ENCODE results near the gene NAPA.
A peak's percentile ranks its signal among the peaks of the same experiment; 100 is the strongest.

NAPA gene

DNA sequence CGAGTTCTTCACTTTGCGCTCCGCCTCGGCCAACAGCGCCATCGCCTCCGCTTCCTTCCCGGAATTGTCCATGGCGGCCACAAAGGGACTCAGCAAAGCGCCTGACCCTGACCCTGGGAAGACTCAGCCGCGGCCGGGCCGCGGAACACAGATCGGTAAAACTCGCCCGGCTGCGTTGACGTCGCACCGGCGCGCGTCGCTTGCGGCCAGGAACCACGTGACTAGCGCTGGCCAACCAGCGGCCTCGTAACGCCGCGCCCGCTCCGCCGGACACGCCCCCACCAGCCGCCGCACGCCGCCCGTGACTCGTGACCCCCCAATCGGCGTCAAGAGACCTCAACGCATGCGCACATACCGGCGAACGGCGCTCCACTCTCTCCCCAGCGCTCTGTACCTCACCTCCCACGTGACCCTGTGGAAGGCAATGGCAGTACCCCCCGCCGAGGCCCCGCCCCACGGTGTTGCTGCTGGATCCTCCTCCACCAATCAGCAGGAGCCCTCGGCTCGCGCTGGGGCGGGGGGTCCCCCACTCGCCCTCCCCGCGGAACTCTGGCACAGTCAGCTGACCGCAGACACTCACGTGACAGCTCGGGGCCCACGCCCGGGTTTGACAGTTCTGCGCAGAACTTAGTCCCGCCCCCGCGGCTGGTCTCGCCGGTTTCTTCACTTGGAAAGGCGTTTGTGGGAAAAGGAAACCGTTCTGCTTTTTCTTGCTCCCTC is at the start of gene NAPA:
Gene NAPA, minus strand, starts transcription at position 195 of the 720 bp plus-strand sequence. Its CDS starts 123 bp downstream, at position 72.
- DNase-seq (ENCODE audit: low read depth in 3 of 3, low spot score in 1 of 3) = peak; percentile 100

DNA sequence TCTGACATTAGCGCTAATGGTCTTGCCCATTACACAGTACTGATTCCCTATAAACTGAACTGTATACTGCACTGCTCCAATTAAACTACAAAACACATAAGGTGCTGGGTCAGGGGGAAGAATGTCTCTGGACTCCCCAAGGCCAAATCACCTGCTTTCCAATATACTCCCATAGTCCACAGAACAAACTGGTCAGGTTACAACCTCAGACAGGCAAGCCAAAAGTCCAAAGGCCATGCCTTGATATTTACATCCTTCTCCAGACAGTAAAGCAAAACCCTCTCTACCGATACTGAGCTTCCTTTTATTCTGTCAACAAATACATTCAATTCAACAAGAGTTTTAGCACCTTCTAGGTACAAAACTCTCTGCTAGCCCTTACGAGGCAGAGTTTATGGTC is 49.2 kb upstream of the NAPA start:
- DNase-seq (ENCODE audit: low read depth in 3 of 3, low spot score in 1 of 3) = no peak

DNA sequence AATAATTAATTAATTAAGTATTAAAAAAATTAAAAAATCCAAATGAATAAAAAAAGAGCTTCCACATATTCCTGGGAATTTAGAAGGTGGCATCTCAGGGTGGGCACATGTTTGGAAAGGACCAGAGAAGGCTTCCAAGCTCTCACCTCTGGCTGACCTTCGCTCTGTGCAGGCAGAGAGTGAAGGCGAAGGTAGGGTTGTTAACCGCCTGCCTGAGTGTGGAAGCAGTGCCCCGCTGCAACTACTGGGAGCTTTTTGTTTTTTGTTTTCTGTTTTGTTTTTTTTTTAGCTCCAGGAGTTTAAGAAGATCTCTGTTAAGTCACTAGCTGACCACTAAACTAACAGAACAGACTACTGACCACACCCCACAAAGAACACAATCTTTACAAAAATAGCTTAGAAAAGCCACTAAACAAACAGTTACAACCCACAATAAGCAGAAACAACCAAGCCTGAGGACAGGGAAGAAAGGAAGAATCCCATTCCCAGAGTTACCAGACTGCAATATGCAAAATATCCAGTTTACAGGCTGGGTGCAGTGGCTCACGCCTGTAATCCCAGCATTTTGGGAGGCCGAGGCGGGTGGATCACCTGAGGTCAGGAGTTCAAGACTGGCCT is 46.7 kb upstream of the NAPA start:
- no peak for DNase-seq (ENCODE audit: low read depth in 3 of 3, low spot score in 1 of 3)

DNA sequence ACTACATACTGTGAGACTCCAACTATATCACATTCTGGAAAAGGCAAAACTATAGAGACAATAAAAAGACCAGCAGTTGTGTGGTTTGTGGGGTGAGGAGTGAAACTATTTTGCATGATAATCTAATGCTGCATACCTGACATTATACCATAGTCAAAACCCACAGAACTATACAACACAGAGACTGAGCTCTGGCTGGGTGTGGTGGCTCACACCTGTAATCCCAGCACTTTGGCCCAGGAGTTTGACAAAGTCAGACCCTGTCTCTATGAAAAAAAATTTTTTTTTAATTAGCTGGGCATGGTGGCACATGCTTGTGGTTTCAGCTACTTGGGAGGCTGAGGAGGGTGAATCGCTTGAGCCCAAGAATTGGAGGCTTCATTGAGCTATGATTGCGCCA is 46.1 kb upstream of the NAPA start:
- DNase-seq (ENCODE audit: low read depth in 3 of 3, low spot score in 1 of 3) = no peak

DNA sequence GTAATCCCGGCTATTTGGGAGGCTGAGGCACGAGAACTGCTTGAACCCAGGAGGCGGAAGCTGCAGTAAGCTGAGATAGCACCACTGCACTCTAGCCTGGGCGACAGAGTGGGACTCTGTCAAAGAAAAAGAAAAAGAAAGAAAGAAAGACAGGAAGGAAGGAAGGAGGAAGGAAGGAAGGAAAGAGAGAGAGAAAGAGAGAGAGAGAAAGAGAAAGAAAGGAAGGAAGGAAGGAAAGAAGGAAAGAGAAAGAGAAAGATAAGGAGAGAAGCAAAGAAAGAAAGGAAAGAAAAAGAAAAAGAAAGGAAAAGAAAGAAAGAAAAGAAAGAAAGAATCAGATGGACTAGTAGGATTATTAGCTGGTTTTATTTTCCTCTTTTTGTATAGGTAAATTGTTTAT is 35.3 kb upstream of the NAPA start:
- DNase-seq (ENCODE audit: low read depth in 3 of 3, low spot score in 1 of 3) = no peak

DNA sequence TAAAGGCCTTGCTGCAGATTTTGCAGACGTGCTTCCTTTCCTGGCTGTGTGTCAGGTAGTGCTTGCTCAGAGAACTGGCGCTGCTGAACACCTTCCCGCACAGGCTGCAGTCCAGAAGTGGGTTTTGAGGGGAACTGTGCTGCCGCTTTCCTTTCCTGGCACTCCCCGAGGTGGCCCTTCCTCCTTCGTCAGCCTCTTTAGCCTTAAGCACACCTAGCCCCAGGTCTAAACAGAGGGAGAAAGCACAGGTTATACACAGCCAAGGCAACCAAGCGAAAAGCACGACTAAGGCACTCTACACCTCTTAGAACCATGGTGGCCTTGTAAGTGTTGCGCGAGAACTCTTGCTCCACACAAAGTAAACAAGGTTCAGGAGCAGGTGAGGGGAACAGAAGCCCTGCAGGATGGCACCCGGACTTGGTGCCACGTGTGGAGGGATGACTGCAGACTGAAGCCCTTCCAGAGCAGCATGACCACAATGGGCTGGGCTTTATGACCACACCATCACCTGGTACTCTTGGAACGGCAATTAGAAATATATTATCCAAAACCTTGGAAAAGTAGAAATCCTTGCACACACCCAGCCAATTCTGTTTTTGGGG is 34.5 kb upstream of the NAPA start:
- DNase-seq (ENCODE audit: low read depth in 3 of 3, low spot score in 1 of 3) = no peak

DNA sequence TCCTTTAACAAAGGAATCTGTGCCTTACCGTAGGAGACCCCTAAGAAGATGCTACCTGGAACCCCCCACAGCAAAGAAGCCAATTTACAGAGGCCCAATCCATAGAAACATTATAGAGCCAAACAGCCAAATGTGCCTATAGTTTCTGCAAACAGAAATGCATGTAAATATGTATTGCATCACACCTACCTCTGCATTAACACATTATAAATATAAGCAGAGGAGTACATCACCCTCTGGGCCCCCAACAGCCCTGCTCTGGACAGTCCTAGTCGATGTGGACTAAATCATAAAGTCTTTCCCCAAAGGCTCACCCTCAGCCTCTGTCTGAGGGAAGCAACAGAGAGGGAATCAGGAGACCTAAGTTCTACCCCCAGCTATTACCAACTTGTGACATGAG is 32.3 kb upstream of the NAPA start:
- DNase-seq (ENCODE audit: low read depth in 3 of 3, low spot score in 1 of 3) = no peak

DNA sequence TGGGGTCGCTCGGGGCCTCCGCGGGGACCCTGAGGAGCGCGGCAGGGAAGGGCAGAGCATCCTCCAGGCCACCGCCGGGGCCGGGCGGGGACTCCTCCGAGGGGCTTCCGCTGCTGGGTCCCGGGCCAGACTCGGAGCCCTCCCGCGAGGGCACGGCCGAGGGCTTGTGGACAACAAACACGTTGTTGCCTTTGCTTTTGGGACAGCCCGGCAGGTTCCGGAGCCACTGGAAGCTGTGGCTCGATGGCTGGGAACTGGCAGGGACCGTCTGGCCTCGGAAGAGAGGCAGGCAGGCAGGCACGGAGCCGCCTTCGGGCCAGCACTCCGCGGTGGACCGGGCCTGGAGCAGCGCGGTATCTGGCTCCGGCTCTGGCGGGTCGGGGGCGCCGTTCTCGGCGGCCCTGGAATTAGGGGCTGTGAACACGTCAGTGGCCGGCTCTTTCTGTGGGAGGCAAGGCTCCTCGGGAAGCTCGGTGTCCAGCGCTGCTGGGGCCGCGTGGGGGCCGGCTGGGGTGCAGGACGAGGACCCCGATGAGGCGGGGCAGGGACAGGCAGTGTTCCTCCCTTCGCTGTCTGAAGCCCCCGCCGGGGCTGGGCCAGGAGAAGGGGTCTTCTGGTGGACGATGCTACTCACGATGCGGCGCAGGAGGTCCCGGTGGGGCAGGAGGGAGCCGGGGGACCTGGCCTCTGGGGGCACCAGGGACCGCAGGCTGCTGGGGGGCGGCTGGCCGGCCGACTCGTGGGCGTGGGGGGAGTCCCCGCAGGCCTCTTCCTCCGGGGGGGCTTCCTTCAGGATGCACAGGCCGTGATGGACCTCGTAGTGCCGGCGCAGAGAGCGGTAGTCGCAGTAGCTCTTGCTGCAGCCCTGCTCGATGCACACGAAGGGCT is 30.4 kb upstream of the NAPA start:
- no peak for DNase-seq (ENCODE audit: low read depth in 3 of 3, low spot score in 1 of 3)

DNA sequence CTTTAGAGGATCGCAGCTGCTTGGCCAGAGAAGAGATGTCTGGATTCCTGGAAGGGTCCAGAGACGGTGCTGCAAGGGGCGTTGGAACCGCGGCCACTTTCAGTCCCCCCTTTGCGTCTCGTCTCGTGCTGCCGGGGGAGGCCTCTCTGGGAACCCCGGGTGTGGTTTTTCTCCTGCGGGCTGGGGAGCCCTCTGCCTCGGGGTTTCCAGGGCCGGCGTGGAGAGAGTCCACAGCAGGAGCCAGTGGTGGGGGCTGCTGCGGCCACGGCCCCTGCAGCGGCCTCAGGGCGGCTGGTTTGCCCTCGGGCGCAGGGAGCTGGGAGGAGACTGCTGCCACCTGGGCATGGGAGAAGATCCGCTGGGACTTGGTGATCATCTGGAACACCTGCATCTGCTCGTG is 29.6 kb upstream of the NAPA start:
- no peak for DNase-seq (ENCODE audit: low read depth in 3 of 3, low spot score in 1 of 3)

DNA sequence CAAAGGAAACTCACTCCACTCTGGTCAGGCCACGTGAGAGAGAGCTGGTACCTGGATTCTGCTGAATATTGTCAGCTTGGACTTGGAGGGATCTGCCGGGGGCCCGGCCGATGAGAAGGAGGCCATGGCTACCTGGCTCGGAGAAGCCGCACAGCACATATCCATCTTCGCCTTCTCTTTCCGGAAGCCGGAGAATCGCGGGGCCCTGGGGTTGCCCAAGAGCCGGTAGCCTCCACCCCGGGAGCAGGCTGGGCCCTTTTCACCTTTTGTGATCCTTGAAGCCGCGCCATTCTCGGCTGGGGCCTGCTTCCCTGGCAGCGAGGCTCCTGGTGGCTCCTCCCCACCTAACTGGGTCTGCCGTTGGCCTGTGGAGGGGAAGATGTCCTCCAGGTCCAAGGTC is 29.2 kb upstream of the NAPA start:
- no peak for DNase-seq (ENCODE audit: low read depth in 3 of 3, low spot score in 1 of 3)

DNA sequence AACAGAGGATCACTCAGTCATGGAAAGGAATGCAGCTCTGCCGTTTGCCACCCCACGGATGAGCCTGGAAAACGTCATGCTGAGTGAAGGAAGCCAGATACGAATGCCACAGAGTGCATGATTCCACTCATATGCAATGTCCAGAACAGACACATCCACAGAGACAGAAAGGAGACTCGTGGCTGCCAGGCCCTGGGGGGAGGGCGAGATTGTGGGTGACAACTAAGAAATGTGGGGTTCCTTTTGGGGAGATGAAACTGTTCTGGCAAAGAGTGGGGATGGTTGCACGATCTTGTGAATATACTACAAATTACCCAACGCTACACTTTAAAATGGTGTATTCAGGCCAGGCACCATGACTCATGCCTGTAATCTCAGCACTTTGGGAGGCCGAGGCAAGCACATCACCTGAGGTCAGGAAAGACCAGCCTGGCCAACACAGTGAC is 27.2 kb upstream of the NAPA start:
- no peak for DNase-seq (ENCODE audit: low read depth in 3 of 3, low spot score in 1 of 3)

DNA sequence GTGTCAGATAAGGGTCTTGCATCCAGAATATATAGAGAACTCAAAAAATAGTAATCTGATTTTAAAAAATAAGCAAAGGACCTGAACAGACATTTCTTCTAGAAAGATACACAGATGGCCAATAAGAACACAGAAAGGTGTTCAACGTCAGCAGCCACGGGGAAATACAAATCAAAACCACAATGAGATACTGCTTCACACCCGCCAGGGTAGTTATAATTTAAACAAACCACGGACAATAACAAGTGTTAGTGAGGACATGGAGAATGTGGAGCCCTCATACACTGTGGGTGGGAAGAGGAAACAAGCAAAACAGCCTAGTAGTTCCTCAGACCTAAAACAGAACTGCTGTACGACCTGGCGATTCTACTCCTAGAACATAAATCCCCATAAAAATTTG is 26.7 kb upstream of the NAPA start:
- DNase-seq (ENCODE audit: low read depth in 3 of 3, low spot score in 1 of 3) = no peak

DNA sequence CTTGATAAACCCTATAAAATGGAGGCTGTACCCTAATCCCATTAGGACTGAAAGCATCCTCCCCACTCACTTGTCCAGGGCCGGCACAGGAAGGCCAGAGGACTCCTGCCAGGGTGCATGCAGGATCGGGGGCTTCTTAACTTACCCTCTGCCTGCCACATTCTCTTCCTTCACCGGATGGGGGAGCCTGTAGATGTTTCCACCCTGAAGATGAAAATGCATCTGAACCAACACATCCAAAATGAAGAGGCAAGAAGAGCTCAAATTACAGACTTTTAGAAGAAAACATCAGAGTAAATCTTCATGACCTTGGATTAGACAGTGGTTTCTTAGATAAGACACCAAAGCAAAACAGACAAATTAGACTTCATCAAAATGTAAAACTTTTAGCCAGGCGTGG is 25.9 kb upstream of the NAPA start:
- DNase-seq (ENCODE audit: low read depth in 3 of 3, low spot score in 1 of 3) = no peak

DNA sequence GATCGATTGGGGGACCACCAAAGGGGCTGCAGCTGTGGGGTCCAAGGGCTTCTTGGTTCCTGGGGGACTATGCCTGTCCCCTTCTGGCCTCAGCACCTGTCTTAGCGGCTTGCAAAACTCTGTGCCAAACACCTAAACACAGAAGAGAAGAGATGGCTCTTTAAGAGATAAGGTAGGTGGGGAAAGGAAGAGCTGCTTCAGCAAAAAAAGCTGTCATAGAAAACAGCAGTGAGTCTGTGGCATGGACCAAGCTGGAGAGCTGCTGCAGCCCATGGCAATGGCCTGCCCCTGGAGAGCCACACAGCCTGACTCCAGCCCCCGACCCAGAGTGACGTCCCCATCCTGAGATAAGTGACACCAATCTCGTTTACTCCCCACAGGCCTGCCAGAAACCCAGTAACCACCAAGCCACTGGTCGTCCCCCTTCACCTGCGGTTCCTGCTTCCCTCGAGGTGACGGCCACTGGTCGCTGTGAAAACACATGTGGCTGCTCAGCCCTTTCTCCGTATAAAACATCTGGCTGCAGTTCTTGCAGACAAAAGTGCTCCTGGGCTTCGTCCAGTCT is 25.0 kb upstream of the NAPA start:
- no peak for DNase-seq (ENCODE audit: low read depth in 3 of 3, low spot score in 1 of 3)

DNA sequence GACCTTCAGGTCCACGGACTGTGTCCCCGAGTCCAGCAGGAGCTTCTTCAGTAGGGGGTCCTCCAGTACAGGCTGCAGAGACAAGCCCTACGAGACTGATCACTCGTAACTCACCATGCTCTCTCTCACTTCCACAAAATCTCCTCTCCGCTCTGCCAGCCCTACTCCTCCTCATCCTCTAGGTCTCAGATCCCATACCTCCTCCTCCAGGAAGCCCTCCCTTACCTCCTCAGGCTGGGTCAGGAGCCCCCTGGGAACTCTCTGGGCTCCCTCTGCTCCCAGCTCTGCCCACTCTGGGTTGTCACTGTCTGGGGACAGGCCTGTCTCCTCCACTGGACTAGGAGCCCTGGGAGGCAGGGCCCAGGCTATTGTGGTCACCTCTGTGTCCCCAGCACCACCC is 23.9 kb upstream of the NAPA start:
- no peak for DNase-seq (ENCODE audit: low read depth in 3 of 3, low spot score in 1 of 3)

DNA sequence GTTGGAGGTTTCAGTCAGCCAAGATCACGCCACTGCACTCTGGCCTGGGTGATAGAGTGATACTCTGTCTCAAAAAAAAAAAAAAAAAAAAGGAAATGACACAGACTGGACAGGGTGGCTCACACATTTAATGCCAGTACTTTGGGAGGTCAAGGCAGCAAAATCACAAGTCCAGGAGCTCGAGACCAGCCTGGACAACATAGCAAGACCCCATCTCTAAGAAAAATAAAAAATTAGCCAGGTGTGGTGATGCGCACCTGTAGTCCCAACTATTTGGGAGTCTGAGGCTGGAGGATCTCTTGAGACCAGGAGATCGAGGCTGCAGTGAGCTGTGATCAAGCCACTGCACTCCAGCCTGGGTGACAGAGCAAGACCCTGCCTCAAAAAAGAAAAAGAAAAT is 22.6 kb upstream of the NAPA start:
- no peak for DNase-seq (ENCODE audit: low read depth in 3 of 3, low spot score in 1 of 3)

DNA sequence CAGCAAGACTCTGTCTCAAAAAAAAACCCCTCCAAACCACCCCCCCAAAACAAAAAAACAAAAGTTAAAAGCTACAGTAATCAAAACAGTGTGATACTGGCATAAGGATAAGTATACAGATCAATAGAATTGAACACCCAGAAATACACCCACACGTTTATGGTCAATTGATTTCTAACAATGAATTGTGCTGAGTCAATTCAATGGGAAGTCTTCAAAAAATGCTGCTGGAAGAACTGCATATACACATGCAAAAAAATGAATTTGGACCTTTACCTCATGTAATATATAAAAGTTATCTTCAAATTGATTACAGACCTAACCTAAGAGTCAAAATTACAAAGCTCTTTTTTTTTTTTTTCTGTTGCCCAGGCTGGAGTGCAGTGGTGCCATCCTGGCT is 19.8 kb upstream of the NAPA start:
- no peak for DNase-seq (ENCODE audit: low read depth in 3 of 3, low spot score in 1 of 3)

DNA sequence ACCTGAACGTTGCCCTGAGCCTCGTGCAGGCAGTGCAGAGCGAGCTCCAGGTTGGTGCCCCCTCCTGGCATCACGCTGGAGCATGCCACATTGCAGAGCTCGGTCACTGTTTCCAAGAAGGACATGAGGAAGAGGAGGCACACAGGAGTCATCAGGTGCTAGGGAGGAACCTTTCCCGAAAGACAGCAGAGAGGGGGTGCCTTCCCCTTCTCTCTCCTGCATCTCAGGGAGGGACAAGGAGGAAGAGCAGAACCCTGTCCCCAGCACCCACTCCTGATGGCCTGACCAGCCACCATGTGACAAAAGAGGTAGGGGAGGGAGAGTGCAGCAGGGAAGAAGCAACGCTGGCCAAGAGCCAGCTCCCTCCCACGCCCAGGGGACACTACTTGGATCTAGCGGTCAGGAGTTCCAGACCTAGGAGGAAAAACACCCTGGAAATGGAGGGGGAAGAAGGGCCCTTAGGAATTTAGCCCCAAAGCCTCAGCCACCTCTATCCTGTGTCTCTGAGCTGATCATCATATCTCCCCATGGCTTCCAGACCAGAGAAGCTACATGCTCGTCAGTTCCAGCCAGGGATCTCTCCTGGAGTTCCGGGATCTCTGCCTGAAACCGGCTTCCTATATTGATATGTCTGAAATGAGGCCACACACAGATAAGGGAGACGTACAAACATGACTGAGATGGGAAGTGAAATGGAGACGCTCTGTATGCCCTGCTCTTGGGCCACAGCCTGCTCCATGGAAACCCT is 17.0 kb upstream of the NAPA start:
- DNase-seq (ENCODE audit: low read depth in 3 of 3, low spot score in 1 of 3) = no peak

DNA sequence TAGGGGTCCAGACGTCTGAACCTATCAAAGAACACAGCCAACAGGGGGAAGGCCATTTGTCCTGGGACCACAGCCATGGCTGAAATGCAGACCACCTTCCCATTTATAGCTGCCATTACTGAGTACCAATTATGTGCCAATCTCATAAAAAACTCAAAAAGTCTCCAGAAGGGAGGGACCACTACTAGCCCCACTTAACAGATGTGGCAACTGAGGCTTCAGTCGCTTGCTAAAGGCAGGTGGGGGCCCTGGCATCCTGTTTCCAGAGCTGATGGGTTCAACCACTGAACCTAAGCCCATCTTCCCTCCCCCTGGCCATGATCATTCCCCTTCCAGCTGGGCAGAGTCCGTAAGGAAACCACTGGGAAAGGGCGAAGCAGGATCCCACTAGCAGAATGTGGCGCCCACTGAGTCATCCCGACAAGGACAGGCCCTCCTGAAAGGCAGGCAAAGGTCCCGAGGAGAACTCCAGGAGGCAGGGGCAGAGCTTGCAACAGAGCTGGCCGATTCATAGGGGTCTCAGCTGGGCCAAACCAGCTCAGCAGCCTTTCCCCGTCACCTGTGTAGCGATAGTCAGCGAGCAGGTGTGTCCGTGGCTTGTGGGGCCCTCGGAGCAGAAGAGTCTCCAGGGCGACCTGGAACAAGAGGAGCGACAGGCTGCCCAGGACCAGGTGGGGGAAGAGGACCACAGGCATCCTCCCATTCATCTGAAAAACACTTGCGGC is 14.3 kb upstream of the NAPA start:
- no peak for DNase-seq (ENCODE audit: low read depth in 3 of 3, low spot score in 1 of 3)

DNA sequence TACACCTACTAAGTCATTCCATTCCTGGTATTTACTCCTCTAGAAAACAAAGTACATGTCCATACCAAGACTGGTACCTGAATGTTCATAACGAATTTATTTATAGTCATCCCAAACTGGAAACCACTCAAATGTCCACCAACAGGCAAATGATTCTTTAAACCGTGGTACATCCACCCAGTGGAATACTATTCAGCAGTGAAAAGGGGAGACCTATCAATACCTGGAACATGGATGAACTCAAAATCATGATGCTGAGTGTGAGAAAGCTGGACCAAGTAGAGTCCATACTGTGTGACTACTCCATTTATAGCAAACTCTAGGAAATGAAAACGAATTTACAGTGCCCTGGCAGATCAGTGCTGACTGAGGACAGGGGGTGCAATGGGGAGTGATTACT is 11.9 kb upstream of the NAPA start:
- no peak for DNase-seq (ENCODE audit: low read depth in 3 of 3, low spot score in 1 of 3)

Measured in stimulated activated CD4-positive, alpha-beta T cell treated with anti-CD3 and anti-CD28 coated beads, TNF-alpha, amount 100 ng/mL, for 1 hour (primary cell).